AG10803 (cell line): Measurements from ENCODE around the gene LRRC28.

Experiments
- DNase-seq: peaks from one replicate; pipeline ENCODE4 v3.0.0; 2010; ENCODE audit warnings: low read depth
- H3K4me3 ChIP-seq: 2 replicates; pipeline ENCODE4 v1.5.1; 2011; ENCODE audit warnings: mild to moderate bottlenecking, low read length, control low read depth
- CTCF ChIP-seq: conservative IDR thresholded peaks from 2 replicates; pipeline ENCODE4 v1.5.1; 2011; ENCODE audit warnings: mild to moderate bottlenecking, low read length, control low read depth, inconsistent platforms

The LRRC28 gene

DNA sequence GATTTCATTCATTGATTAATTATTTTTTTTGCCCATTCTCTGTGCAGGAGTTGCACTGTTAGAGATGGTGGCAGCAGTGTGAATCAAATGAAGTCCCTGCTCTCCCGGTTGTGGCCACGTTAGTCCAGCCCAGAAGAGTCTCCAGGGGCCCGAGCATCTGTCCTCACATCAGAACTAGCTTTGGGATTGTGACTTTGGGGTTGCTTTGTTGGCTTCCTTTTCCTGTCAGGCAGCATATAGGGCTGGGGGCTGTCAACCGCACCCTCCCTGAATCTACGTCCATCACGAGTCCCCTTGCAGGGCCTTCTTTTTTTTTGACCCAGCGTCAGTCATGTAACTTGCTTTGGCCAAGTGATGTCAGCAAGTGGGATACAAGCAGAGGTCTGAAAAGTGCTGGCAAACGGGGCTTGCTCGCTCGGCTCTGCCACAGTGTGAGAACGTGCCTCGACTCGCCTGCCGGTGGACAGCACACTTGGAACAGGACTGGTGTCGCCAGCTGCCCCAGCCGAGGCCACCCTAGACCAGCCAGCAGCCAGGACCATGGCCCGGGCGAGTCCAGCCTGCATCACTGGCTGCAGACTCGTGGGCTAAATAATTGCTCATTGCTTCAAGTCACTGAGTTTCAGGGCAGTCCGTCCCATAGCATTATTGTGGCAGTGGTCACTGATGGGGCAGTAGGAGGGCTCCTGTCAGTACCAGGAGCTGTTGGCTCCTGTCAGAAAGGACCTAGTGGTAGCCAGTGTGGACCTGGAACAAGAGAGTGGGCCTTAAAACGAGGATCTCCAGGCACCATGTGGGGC lies 162.9 kb downstream of the LRRC28 start:
- no peak for TF ChIP-seq CTCF
- DNase-seq, result no peak
- no peak overlapping the region for H3K4me3 ChIP-seq

DNA sequence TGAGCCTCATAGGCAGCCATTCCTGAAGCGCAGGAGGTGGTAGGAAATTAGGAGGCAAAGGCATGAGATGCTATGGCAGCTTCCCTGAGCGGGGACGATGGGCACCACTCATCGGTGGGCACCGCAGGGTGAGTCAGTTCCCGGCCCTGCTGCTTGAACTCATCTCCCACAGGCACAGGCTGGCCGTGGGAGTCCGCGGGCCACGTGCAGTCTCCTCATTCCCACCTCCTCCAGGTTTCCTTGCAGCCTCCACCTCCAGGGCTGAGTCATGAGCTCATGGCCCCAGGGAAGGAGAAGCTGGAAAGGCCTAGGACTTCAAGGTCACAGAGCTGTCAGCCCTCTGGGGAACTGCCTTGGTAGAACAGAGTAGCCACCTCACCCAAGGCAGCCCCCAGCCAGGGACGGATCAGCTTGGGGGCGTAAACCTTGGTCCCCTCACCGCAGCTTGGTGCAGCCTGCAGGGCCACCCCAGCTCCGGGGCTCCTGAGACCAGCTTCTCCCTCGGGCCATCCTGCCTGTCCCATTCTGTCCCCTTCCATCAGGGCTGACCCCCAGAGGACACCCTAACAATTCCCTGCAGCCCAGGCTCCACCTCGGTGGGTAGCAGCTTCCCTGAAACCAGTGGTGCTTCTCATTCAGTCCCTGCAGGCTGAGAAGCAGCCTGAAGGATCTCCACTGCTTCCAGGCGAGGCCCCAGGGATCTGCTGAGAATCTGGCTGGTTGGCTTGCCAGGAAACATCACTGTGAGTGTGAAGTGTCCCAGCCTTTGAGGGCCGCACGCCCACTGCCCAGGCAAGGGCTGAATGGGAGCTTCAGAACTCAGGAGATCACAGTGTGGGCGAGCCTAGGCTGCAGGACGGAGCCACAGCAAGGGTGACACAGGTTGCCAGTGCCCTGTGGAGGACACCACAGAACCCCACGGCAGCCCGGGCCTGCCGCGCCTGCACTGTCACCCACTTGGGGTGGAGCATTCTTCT lies 163.8 kb downstream of the LRRC28 start:
- DNase-seq, result no peak
- no peak for TF ChIP-seq CTCF
- H3K4me3 ChIP-seq, result no peak overlapping the region

- no peak overlapping the region for H3K4me3 ChIP-seq
- no peak for DNase-seq
- TF ChIP-seq CTCF, result no peak
These were observed 165.2 kb downstream of the LRRC28 start for GRCh38 chr15:99416191-99417188.

- DNase-seq, result no peak
- no peak for TF ChIP-seq CTCF
- H3K4me3 ChIP-seq, result no peak overlapping the region
These were observed 169.9 kb downstream of the LRRC28 start for GRCh38 chr15:99421172-99421656.

- no peak for TF ChIP-seq CTCF
- no peak overlapping the region for H3K4me3 ChIP-seq
- no peak for DNase-seq
These were observed 170.5 kb downstream of the LRRC28 start for GRCh38 chr15:99421758-99422157.
